GM18858 (cell line): ENCODE data around the gene PRKAR1B.

ENCODE experiments used
- ATAC-seq: cut with Tn5 transposase; IDR thresholded peaks from one replicate; pipeline ENCODE4 v1.9.1; 2021; ENCODE audit not compliant: unreplicated experiment

PRKAR1B gene

DNA sequence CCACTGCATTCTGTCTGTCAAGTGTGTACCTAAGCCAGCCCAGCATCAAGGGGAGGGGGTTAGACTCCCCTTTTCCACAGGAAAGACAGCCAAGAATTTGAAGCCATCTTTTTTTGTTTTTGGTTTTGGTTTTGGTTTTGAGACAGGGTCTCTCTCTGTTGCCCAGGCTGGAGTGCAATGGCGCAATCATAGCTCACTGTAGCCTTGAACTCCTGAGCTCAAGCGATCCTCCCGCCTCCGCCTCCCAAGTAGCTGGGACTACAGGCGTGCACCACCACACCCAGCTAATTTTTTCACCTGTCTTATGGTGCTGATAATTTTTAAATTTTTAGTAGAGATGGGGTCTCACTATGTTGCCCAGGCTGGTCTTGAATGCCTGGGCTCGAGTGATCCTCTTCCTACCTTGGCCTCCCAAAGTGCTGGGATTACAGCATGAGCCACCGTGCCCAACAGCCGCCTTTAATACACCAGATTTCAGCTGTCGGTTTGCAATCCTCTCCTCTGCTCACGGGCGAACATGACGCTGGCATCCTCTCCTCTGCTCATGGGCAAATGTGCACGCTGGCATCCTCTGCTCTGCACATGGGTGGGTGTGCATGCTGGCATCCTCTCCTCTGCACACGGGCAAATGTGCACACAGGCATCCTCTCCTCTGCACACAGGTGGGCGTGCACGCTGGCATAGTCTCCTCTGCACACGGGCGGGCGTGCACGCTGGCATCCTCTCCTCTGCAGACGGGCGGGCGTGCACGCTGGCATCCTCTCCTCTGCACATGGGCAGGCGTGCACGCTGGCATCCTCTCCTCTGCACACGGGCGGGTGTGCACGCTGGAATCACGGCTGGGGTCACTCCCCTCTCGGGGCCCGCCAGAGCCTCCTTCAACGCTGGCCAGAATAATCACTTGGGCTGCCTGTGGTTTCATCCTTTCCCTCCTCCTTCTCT lies 151.4 kb downstream of the PRKAR1B start:
- ATAC-seq = no peak

DNA sequence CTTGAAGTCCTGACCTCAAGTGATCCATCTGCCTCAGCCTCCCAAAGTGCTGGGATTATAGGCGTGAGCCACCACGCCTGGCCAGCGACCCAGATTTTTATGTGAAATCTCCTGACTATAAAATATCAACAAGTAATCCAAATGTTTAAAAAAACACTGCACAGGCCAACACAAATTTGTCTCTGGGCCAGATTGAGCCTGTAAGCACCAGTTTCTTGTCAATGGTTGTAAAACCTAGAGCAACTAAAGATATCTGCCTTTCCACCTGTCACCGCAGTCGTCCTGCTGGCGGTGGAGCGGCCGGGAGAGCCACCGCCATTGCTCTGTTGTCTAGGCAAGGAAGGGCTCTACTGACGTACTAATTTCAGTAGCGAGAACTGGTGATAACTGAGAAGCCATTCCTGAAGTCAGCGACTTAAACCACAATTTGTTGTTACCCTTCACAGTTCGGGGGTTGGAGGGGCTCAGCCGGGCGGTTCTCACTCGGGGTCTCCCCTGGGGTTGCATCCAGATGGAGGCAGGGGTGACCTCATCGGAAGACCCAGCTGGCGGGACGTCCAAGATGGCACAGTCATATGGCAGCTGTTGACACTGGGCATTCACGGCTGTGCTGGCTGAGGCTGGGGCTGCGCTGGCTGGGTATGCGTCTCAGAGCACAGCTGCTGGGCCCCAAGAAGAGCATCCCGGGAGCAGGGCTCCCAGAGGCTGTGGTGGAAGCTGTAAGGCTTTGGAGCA lies 152.3 kb downstream of the PRKAR1B start:
- no peak for ATAC-seq

DNA sequence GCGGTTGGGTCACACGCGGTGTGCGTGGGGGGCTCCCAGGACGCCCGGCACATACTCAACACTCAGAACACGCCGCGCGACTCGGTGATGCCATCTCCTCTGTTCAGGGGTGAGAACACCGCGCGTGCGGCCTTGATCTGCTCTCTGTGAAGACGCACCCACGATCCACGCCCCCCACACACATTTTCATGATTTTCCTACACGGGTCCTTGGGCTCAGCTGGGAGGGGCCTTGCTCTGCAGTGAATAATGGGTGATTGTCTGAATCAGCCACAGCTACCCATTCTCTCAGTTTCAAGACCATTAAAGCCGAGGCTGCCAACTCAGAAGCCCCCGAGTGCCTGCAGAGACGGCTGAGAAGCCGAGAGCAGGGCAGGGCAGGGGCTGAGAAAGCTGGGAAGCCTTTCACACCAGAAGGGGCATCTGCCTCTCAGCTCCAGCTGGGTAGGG lies 153.1 kb downstream of the PRKAR1B start:
- ATAC-seq = no peak

DNA sequence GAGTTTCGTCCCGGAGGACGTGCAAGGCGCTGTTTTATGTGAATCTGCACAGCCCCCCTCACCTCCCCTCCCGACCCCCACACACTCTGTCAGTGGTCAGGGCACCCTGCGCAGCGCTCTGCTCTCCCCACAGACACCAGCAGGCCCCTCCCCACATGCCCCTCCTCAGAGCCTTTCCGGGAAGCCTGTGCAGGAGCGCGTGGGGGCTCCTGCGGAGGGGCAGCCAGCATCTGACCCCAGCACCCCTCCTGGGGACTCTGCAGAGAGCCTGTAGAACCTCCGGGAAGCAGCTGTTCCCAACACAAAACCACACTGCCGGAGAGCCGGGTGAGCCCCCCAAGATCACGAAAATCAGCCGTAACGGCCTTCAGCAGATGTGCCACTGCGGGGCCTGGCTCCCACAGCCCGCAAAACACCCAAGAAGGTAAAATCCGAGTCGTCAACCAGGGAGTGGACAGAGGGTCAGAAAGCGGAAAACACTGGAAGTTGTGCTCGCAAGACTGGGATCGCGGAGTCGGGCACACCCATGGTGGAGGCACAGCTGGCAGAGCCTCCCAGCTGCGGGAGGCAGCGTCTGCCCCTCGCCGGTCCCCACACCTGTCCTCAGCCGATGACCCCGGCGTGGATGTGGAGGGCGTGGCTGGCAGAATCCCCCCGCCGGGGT lies 153.7 kb downstream of the PRKAR1B start:
- no peak for ATAC-seq

DNA sequence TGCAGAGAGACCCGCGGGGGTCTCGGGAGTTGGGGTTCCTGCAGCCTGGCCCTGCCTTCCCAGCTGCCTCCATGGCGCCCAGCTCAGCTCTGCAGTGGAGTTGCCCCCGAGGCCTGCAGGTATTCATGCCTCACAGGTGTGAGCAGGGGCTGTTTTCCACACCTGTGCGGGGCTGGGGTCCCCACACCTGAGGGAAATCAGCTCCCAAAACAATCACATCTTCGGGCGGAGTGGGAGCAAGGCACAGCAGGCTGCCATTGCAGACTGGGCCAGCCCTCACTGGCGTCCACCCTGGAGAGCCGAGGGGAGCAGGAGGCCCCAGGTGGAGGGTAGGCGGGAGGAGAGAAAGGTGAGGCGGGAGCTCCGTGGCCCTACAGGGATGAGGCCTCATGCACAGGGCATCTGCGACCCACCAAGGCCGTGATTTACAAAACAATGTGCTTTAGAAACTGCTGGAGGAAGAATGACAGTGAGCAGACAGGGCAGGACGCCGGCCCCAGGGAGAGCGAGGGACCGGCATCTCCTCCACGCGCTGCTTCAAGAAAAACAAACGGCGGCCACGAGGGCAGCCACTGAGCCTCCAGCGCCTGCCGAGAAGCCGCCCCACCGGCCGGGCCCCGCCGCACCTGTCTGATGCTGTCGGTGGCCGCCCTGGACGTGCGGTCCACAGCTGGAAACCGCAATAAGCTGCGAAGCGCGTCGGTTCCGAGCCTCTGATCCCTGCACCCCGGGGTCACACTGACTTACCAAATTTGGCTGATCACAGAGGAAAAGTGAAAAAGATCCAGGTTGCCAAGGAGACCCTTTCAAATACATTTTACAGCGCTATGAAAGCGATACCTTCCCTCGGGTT lies 154.4 kb downstream of the PRKAR1B start:
- no peak for ATAC-seq

DNA sequence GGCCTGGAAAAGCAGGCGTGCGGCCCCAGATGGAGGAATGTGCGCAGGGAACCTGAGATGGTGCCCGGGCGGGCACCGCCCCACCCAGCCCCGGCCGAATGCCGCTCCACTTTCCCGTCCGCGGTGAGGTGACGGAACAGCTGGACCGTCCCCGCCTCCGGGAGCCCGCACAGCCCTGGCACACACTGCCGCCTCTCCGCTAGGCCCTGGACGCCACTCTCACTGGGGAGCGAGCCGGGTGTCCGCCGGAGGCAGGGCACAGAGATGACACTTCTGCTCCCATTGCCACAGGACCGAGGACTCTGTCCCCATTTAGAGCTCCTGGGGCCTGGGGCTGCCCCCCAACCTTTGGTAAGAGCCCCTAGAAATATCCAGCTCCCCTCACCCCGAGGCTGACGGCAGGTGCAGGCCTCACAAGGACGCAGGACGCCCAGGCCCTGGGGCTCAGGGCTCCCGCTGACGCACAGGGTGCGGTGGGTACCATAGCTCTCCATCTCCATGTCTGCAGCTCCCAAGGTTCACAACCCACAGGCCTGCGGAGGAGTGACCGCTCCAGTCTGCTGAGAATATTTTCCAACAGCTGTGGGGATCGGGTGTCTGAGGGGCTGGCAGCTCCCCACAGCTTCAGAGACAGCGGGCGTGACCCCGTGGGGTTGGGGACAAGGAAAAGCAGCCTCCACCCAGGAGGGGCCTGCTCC lies 155.2 kb downstream of the PRKAR1B start:
- ATAC-seq = no peak

DNA sequence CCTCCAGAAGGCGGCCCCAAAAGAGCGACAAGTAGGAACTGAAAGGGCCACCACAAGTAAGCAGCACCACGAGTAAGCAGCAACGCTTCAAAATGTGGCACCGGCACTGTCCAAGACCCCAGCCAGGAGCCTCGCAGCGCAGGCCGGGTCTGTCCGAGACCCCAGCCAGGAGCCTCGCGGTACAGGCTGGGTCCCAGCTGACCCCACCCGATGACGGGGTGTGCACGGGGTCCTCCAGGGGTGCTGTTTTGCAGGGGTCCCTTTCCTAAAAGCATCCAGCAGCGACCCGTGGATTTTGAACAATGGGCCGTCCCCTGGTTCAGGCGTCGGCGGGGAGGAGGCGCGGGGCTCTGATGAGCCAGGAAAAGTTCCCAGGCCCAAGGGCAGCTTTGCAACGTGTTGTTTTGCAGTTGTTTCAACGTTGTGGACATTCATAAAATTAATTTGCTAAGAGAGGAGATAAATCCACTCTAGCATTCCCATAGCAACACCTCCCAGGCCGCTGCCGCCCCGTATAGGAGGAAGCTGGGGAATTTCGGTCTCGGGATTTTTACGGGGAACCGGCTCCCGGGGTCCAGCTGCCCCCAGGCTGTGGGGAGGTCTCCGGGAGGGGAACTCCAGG lies 155.9 kb downstream of the PRKAR1B start:
- ATAC-seq = no peak

DNA sequence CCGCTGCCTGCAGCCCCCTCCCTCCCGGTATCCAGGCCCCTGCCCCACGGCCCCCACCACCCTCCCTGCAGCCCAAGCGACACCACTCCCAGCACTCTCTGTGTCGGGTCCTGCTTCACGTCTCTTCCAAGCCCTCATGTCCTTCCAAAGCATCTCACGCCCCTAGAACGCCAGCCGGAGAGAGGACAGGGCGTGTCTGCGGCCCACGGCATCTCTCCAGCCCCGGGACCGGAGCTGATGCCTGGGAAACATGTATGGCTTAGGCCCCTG lies 156.3 kb downstream of the PRKAR1B start:
- no peak for ATAC-seq

DNA sequence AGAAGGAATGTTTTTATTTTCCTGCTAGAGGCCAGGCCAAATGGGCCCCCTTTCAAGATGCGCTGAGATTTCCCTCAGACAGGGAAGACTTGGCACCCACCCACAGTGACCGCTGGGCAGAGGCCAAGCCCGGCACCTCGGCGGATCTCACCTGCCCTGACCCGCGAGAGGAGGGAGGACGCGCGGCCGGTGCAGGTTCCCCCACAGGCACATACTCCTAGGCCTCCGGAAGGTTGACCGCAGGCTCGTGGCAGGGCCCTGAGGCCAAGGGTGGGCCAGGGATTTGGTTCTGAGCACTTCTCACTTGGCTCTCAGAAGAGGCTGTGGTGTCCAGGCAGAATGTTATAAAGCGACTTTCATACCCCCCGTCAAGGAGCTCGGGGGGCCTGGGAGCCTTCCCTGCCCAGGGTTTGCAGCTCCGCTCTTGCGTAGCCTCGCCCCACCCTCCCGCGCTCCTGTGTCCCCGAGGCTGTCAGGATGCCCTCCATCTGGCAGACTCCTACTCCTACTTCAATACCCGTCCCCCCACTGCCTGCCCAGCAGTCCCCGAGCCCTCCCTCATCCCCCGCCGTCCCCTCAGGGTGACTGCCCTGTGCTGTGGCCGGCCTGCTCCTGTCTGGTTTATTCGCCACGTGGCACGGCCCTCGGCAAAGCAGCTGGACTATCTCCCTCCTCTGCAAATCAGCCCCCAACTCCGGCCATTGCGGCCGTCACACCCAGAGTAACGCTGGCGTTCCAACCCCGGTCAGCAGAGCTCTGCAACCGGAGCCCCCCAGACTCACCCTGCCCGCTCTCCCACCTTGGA lies 156.9 kb downstream of the PRKAR1B start:
- ATAC-seq = no peak

DNA sequence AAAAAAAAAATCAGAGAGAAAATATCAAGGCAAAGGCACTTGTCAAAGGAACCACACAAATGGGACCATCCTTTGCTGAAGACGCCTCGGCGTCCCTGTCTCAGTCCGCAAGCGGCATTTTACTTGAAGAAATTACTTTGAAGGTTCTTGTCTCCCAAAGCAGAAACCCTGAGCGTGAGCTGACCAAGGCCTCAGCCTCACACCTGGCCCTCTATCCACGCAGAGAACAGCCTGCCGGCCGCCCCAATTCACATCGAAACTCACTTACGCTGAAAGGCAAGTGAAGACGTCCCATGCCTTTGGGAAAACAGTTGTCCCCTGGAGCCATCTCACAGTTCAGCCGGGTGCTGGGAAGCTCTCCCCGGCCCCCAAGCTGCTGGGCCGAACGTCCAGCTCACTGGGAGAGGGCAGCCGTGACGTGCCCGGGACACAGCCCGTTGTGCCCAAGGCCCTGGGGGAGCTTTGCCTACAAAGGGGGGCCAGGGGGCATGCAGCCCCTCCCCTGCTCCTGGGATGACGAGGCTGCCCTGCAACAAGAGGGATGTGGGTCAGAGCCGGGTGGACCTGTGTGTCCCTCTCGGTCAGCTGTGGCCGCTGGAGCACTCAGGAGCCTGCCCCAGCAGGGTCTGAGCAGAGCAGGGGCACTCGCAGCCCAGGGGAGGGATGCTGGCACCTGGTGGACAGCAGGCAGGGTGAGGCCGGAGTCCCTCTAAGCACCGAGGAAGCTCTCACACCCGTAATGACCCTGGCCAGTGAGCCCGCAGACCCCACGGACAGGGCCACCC lies 157.8 kb downstream of the PRKAR1B start:
- no peak for ATAC-seq

DNA sequence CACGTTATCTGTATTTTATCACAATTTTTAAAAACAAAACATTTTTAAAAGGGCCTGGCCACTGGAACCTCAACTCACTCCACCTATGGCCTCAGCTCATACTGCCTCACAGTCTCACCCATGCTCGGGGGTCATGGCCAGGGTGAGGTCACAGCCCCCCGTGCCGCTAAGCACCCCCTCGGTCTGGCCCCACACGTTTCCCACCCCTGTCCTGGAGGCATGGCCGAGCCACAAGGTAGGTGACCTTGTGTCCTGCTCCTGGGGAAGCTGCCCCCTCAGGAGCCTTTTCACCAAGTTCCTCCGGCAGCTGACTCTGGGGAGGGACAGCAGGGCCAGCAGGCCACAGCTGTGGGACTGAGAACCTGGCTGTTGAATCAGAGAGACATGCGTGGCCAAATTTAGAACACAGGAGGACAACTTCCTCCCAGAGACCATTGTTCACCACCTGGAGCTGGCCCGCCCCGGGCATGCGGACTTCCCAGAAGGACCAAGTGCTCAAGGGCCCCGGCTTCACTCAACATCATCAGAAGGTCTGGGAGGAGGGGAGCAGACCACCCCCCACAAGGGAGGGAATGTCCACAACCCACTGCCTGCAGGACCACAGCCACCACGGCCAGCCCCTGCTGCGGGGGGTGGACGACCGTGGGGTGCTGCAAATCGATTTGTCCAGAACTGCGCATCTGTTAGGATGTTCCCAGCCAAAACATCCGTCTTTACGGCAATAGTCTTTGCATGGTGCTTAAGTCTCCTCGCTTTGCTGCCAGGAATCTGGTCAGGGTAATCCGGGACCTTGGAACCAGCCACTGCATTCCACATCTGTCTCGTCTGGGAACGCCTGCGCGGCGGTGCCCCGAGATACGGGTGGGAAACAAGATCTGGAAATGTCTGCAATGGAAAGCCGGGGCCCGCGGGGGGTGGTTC lies 158.8 kb downstream of the PRKAR1B start:
- ATAC-seq = no peak

DNA sequence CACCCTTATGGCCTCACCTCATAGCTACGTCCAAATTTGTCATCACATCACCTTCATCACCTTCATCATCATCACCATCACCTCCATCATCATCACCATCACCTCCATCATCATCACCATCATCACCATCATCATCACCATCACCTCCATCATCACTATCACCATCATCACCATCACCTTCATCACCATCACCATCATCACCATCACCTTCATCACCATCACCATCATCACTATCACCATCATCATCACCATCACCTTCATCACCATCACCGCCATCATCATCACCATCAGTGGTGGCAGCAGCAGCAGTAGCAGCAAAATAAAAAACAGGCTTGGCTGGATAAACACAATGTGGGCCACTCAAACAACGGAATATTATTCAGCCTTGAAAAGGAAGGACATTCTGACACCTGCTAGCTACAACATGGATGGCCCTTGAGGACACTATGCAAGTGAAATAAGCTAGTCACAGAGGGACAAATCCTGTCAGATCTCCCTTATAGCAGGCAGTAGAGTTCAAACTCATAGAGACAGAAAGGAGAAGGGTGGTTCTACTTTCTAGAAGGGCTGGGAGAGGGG lies 159.7 kb downstream of the PRKAR1B start:
- ATAC-seq = no peak

DNA sequence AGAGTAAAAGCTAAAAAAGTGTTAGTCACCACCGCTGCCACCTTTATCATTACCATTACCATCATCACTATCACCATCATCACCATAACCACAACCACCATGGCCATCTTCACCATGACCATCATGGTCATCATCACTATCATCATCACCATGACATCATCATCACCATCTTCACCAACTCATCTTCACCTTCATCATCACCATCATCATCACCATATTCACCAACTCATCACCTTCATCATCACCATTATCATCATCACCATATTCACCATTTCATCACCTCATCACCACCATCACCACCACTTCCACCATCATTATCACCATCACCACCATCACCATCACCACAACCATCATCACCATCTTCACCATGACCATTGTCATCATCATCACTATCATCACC lies 161.0 kb downstream of the PRKAR1B start:
- ATAC-seq = no peak

DNA sequence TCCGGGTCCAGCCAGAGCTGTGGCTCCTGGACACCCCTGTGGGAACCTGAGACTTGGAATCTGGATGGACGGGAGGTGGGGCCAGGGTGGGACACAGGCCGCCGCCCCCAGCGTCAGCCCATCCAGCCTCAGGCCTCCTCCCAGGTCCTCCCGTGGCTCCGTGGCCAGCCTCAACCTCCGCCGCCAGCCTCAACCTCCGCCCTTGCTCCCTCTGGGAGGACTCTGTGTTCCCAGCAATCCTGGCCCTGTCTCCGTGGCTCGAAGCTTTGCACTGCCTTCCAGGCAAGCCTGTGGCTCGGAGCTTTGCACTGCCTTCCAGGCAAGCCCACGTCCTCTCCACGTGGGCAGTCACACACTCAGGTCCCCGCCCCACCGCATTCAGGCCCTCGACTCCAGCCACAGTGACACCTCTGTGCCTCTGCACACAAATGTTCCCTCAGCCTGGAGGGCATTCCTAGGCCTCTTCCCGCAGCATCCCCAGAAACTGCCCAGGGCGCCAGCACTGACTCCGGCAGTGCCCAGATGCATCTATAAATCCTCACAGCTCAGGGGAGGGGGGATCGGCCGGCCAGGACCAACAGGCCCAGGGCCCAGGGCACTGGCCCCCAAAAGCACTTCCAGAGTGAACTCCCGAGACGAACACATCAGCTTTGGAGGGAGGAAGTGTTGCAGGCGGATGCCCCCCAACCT lies 162.8 kb downstream of the PRKAR1B start:
- ATAC-seq = no peak

DNA sequence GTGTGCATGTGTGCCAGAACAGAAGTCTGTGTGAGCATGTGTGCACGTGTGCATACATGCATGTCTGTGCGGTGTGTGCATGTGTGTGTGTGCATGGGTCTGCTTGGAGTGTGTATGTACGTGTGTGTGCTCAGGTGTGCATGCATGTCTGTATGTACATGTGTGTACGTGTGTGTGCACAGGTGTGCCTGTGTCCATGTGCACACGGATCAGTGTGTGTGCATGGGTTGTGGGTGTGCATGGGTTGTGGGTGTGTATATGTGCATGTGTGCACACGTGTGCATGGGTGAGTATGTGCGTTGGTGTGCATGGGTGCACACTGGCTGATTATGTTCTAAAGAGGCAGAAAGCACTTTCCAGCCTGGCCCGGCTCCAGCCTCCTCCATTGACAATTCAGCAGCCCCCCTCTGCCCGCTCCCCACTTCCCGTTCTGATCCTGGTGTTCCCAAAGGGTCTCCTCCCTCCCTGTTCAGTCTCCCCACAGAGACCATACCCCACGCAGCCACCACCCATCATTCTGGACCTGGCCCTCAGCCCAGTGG lies 163.4 kb downstream of the PRKAR1B start:
- no peak for ATAC-seq
